GM19328 (cell line): ENCODE results near the gene ALDH9A1.
"Not testable (repeated sequence)": the region's sequence is repeated elsewhere in the genome, so short reads cannot be mapped to it uniquely, and the experiment has no call there.

Experiments used
- ATAC-seq: cut with Tn5 transposase; IDR thresholded peaks from one replicate; pipeline ENCODE4 v1.9.1; 2021; ENCODE audit warnings: mild to moderate bottlenecking, moderate library complexity; ENCODE audit not compliant: unreplicated experiment

Gene ALDH9A1

GRCh38 chr1:165697881-165698760 is at the start of gene ALDH9A1:
Gene ALDH9A1 (minus strand): TSS chr1:165698562. CDS start chr1:165698558, 4 bp downstream.
- peak; percentile 92 for ATAC-seq

GRCh38 chr1:165747632-165748447 is 49.5 kb upstream of the ALDH9A1 start:
- ATAC-seq: no peak

- not testable (repeated sequence) for ATAC-seq
Observed at GRCh38 chr1:165744913-165745312, 46.6 kb upstream of the ALDH9A1 start.

GRCh38 chr1:165742194-165742593 is 43.8 kb upstream of the ALDH9A1 start:
- no peak for ATAC-seq

GRCh38 chr1:165738794-165739193 is 40.4 kb upstream of the ALDH9A1 start:
- no peak for ATAC-seq

GRCh38 chr1:165737196-165737595 is 38.8 kb upstream of the ALDH9A1 start:
- ATAC-seq: no peak

- ATAC-seq: no peak
Observed at GRCh38 chr1:165734906-165735305, 36.5 kb upstream of the ALDH9A1 start.

GRCh38 chr1:165726841-165727240 is 28.5 kb upstream of the ALDH9A1 start:
- no peak for ATAC-seq

- no peak for ATAC-seq
Observed at GRCh38 chr1:165726169-165726568, 27.8 kb upstream of the ALDH9A1 start.

- ATAC-seq: peak; percentile 67
Observed at GRCh38 chr1:165717918-165718515, 19.7 kb upstream of the ALDH9A1 start.

- not testable (repeated sequence) for ATAC-seq
Observed at GRCh38 chr1:165716265-165717051, 18.1 kb upstream of the ALDH9A1 start.

- ATAC-seq: no peak
Observed at GRCh38 chr1:165712764-165713163, 14.4 kb upstream of the ALDH9A1 start.

- ATAC-seq: no peak
Observed at GRCh38 chr1:165707984-165708706, 9.8 kb upstream of the ALDH9A1 start.

GRCh38 chr1:165703648-165704047 is 5.3 kb upstream of the ALDH9A1 start:
- no peak for ATAC-seq

- not testable (repeated sequence) for ATAC-seq
Observed at GRCh38 chr1:165701922-165702321, 3.6 kb upstream of the ALDH9A1 start.

GRCh38 chr1:165699577-165699976 is 1.2 kb upstream of the ALDH9A1 start:
- ATAC-seq: no peak

- ATAC-seq: no peak
Observed at GRCh38 chr1:165698761-165699052, 345 bp upstream of the ALDH9A1 start.

GRCh38 chr1:165697491-165697880 is 876 bp downstream of the ALDH9A1 start:
- ATAC-seq: no peak

- no peak for ATAC-seq
Observed at GRCh38 chr1:165696625-165697100, 1.7 kb downstream of the ALDH9A1 start.

- no peak for ATAC-seq
Observed at GRCh38 chr1:165695031-165695430, 3.3 kb downstream of the ALDH9A1 start.
